ENCODE measurements around the gene BCL2L11. TPM values are rescaled to one million over a fixed set of nuclear protein-coding genes. Genes with fewer than 3 reads are reported as not detected.

Gene BCL2L11
- total and polyA plus RNA-seq, 10 of the 15 experiments (the other 5 are each of a cell fraction or from before 2014, with no cell fraction given): 0.29 to 10.1 (median 1.1) TPM

GRCh38 chr2:111201214-111201613, 80.5 kb downstream of the BCL2L11 start:
- BruUV-seq (replicated peaks): no TSS peak
- TF ChIP-seq SIN3A (IDR thresholded peaks at IDR 0.05; ENCODE audit: low read depth, low read length) (no peak), KDM1A (IDR thresholded peaks at IDR 0.05; ENCODE audit: borderline replicate concordance) (no peak), YY1 (IDR thresholded peaks at IDR 0.05; ENCODE audit: low read depth, low read length) (peak; percentile 45; the same call in 1 of the 2 replicates), SMARCA5 (IDR thresholded peaks at IDR 0.05) (no peak), HCFC1 (IDR thresholded peaks at IDR 0.05; ENCODE audit: low read length) (no peak), USF2 (IDR thresholded peaks at IDR 0.05; ENCODE audit: borderline replicate concordance, low read depth, low read length) (no peak), SMC3 (IDR thresholded peaks at IDR 0.05; ENCODE audit: borderline replicate concordance, low read length) (no peak), RBBP5 (conservative IDR thresholded peaks at IDR 0.05) (no peak), TARDBP (IDR thresholded peaks at IDR 0.05; ENCODE audit: borderline replicate concordance) (no peak), ZSCAN29 (IDR thresholded peaks at IDR 0.05) (no peak), NRF1 (conservative IDR thresholded peaks at IDR 0.05; ENCODE audit: low read depth, low read length) (no peak), ATF7 (IDR thresholded peaks at IDR 0.05; ENCODE audit: low read depth) (peak; percentile 70), ZBED1 (IDR thresholded peaks at IDR 0.05; ENCODE audit: borderline replicate concordance) (no peak), MYB (IDR thresholded peaks at IDR 0.05; ENCODE audit: borderline replicate concordance, low read depth, low read length) (no peak), RFX5 (IDR thresholded peaks at IDR 0.05; ENCODE audit: low read depth, low read length) (no peak), ESRRA (IDR thresholded peaks at IDR 0.05; ENCODE audit: low read length) (0 out of 2 replicates have a peak, but pooled peaks have one; percentile 41), RELA (IDR thresholded peaks at IDR 0.05; ENCODE audit: borderline replicate concordance, partially characterized antibody) (peak; percentile 65), CBX3 (IDR thresholded peaks at IDR 0.05; ENCODE audit: borderline replicate concordance, low read depth) (no peak), RELB (IDR thresholded peaks at IDR 0.05; ENCODE audit: low read depth) (peak; percentile 96), TAF1 (IDR thresholded peaks at IDR 0.05; ENCODE audit: borderline replicate concordance, low read depth, low read length) (0 out of 2 replicates have a peak, but pooled peaks have one; percentile 40), IRF5 (IDR thresholded peaks at IDR 0.05; ENCODE audit: borderline replicate concordance) (no peak), BACH1 (IDR thresholded peaks at IDR 0.05; ENCODE audit: borderline replicate concordance) (peak; percentile 65; the same call in 1 of the 2 replicates)

More at GRCh38 chr2:111201214-111201613, 80.5 kb downstream of the BCL2L11 start:
- ChIA-PET POLR2A (interaction anchor here (0.9 to 2.3 kb wide), 6 partner anchors 8 to 147 kb away, joined by 3 to 6 read pairs (median 4); no protein-coding TSS in a partner anchor), CTCF (interaction anchor here (1.1 to 1.9 kb wide), 5 partner anchors 17 to 151 kb away, joined by 3 to 5 read pairs (median 3); partner anchors contain the start of gene BCL2L11), RAD21 (ENCODE audit: unreplicated experiment) (interaction anchor here (0.9 to 5.8 kb wide), 7 partner anchors 7 to 81 kb away, joined by 3 to 57 read pairs (median 8); partner anchors contain the start of gene BCL2L11), SMC1A (ENCODE audit: uncharacterized antibody, unreplicated experiment) (interaction anchor here (0.8 to 7.6 kb wide), 8 partner anchors 7 to 85 kb away, joined by 3 to 113 read pairs (median 8); no protein-coding TSS in a partner anchor)
- H3K4me3 ChIP-seq: no peak overlapping the region
- no peak for FAIRE-seq
- 7% methylated on average over 4 of the region's 4 CpGs for WGBS (ENCODE audit: insufficient coverage, insufficient replicate concordance, low lambda C conversion rate, missing lambda C conversion rate)
- H2AFZ ChIP-seq (ENCODE audit: control insufficient read depth, low read depth, low read length): no peak overlapping the region; the same call in 1 of the 2 replicates
- H3K27me3 ChIP-seq (replicated peaks in 1 of 2; ENCODE audit: control insufficient read depth in 2 of 2, insufficient read depth in 2 of 2, low read length in 1 of 2): no peaks in the 10 kb centered on the region
- H3K4me1 ChIP-seq (ENCODE audit: control insufficient read depth, insufficient read depth, low read length): peaks cover 46% of the 10 kb centered on the region
- intact Hi-C loops (cut with micrococcal nuclease; ENCODE audit: unreplicated experiment): loop anchor here (1.0 kb wide), 1 partner anchor 18 kb away; no protein-coding TSS in a partner anchor
- in situ Hi-C loops (cut with MboI): loop anchor here (25.0 kb wide), 1 partner anchor 339 kb away; no protein-coding TSS in a partner anchor
- H4K20me1 ChIP-seq (ENCODE audit: control insufficient read depth, insufficient read depth): no peaks in the 10 kb centered on the region
- H3K9me3 ChIP-seq (replicated peaks; ENCODE audit: control insufficient read depth, insufficient read depth, low read length): no peaks in the 10 kb centered on the region; the same call in 2 of the 3 replicates
- no peaks in the 10 kb centered on the region for H3K79me2 ChIP-seq (ENCODE audit: control insufficient read depth, insufficient read depth, low read length)
- no peak overlapping the region for H3K9ac ChIP-seq (ENCODE audit: control insufficient read depth, insufficient read depth, low read length)
- peak; percentile 90 for ATAC-seq
- H3K4me2 ChIP-seq (ENCODE audit: control insufficient read depth, insufficient read depth): peak overlapping the region; percentile 28
- peak overlapping the region; percentile 26; the same call in 1 of the 2 replicates for H3K27ac ChIP-seq (ENCODE audit: control insufficient read depth, insufficient read depth)
- no peaks in the 10 kb centered on the region for H3K36me3 ChIP-seq (ENCODE audit: control insufficient read depth in 2 of 2, insufficient read depth in 2 of 2, low read length in 1 of 2)
- peak; percentile 87 for DNase-seq (ENCODE audit: low read depth, low spot score)

Data from GM12878 (cell line).